CD14-positive monocyte (primary cell): ENCODE results near the gene ALDH2. TPM values are rescaled to one million over a fixed set of nuclear protein-coding genes. Genes with fewer than 3 reads are reported as not detected.

Source experiments
- DNase-seq, 3 donors: peaks; one replicate each; pipeline ENCODE4 v3.0.0-alpha.2; 2011 to 2022
- H2AFZ ChIP-seq: 2 replicates; pipeline ENCODE4 v1.6.0; 2012; ENCODE audit warnings: mild to moderate bottlenecking, low read depth, low read length, inconsistent platforms; ENCODE audit not compliant: insufficient read depth, poor library complexity, severe bottlenecking
- H3K27ac ChIP-seq, 2 donors: 1 replicate in 1 of 2; 2 replicates in 1 of 2; pipeline ENCODE4 v1.5.1; 2012 to 2013; ENCODE audit warnings: low read length in 2 of 2, control low read depth in 1 of 2, inconsistent platforms in 1 of 2, low read depth in 1 of 2, mild to moderate bottlenecking in 1 of 2
- H3K27me3 ChIP-seq, 2 donors: one replicate each; pipeline versions ENCODE4 v1.6.0 to v1.6.1; 2011 to 2013; ENCODE audit warnings: low read length in 2 of 2; ENCODE audit not compliant: control insufficient read depth in 2 of 2, insufficient read depth in 2 of 2
- H3K36me3 ChIP-seq, 2 donors: replicated peaks in 1 of 2; 1 replicate in 1 of 2; 2 replicates in 1 of 2; pipeline versions ENCODE4 v1.5.1 to v1.6.1; 2012 to 2013; ENCODE audit warnings: low read length in 2 of 2, control low read depth in 1 of 2, inconsistent platforms in 1 of 2, mild to moderate bottlenecking in 1 of 2; ENCODE audit not compliant: insufficient read depth in 2 of 2, control insufficient read depth in 1 of 2
- H3K4me1 ChIP-seq, 2 donors: 1 replicate in 1 of 2; 2 replicates in 1 of 2; pipeline versions ENCODE4 v1.5.1 to v1.6.1; 2012 to 2013; ENCODE audit warnings: low read length in 2 of 2, control low read depth in 1 of 2, inconsistent platforms in 1 of 2, mild to moderate bottlenecking in 1 of 2, moderate library complexity in 1 of 2; ENCODE audit not compliant: insufficient read depth in 2 of 2, control insufficient read depth in 1 of 2
- H3K4me2 ChIP-seq: replicated peaks from 2 replicates; pipeline ENCODE3; 2012; ENCODE audit warnings: low read length, moderate library complexity, mild to moderate bottlenecking; ENCODE audit not compliant: poor library complexity, severe bottlenecking; ENCODE audit errors: extremely low read depth
- H3K4me3 ChIP-seq, 3 experiments: fragments of 200-600 bp in 1 of 3; sonication (generic) in 1 of 3; replicated peaks in 1 of 3; 1 replicate in 2 of 3; 2 replicates in 1 of 3; pipeline ENCODE4 v1.5.1; 2011 to 2013; ENCODE audit warnings: low read length in 3 of 3, mild to moderate bottlenecking in 3 of 3, control low read depth in 2 of 3, low read depth in 2 of 3, inconsistent platforms in 1 of 3, moderate library complexity in 1 of 3
- H3K79me2 ChIP-seq: 2 replicates; pipeline ENCODE4 v1.6.0; 2012; ENCODE audit warnings: mild to moderate bottlenecking, control low read depth, inconsistent platforms, low read length, moderate library complexity; ENCODE audit not compliant: insufficient read depth
- H3K9ac ChIP-seq: 2 replicates; pipeline ENCODE4 v1.6.0; 2017; ENCODE audit warnings: low read length, mild to moderate bottlenecking; ENCODE audit not compliant: insufficient read depth, poor library complexity, severe bottlenecking
- H3K9me3 ChIP-seq, 2 donors: replicated peaks in 1 of 2; 1 replicate in 1 of 2; 2 replicates in 1 of 2; pipeline versions ENCODE4 v1.5.1 to v1.6.1; 2012 to 2013; ENCODE audit warnings: low read length in 2 of 2, control low read depth in 1 of 2; ENCODE audit not compliant: control insufficient read depth in 1 of 2, insufficient read depth in 1 of 2
- H4K20me1 ChIP-seq: 2 replicates; pipeline ENCODE4 v1.6.0; 2012; ENCODE audit warnings: mild to moderate bottlenecking, low read length, control low read depth, moderate library complexity; ENCODE audit not compliant: insufficient read depth
- H3K27ac Mint-ChIP-seq, 7 donors: one replicate each; pipeline ENCODE4 v1.8.0; 2020; ENCODE audit warnings: mild to moderate bottlenecking in 7 of 7, mixed read lengths in 7 of 7, moderate library complexity in 6 of 7, inconsistent platforms in 2 of 7
- H3K27me3 Mint-ChIP-seq, 3 donors: one replicate each; pipeline ENCODE4 v1.8.0; 2021 to 2022; ENCODE audit warnings: low read depth in 3 of 3, mild to moderate bottlenecking in 3 of 3, mixed read lengths in 3 of 3, moderate library complexity in 3 of 3, inconsistent platforms in 1 of 3
- H3K36me3 Mint-ChIP-seq, 2 donors: one replicate each; pipeline ENCODE4 v1.8.0; 2020; ENCODE audit warnings: mixed read lengths in 2 of 2, inconsistent platforms in 1 of 2, mild to moderate bottlenecking in 1 of 2
- H3K4me1 Mint-ChIP-seq: one replicate; pipeline ENCODE4 v1.8.0; 2020; ENCODE audit warnings: mild to moderate bottlenecking, mixed read lengths
- H3K4me3 Mint-ChIP-seq, 2 donors: one replicate each; pipeline ENCODE4 v1.8.0; 2020; ENCODE audit warnings: mild to moderate bottlenecking in 2 of 2, mixed read lengths in 2 of 2, moderate library complexity in 1 of 2
- H3K9me3 Mint-ChIP-seq, 7 donors: one replicate each; pipeline ENCODE4 v1.8.0; 2020 to 2022; ENCODE audit warnings: mixed read lengths in 7 of 7, mild to moderate bottlenecking in 6 of 7, moderate library complexity in 6 of 7, inconsistent platforms in 2 of 7
- CTCF ChIP-seq: fragments of 200-600 bp; IDR thresholded peaks from one replicate; pipeline ENCODE4 v1.8.0; 2022; ENCODE audit warnings: antibody characterized with exemption, mild to moderate bottlenecking
- WGBS: methylation state at CpG from one replicate; pipeline ENCODE4 v1.1.5; 2013; ENCODE audit warnings: missing lambda C conversion rate; ENCODE audit not compliant: insufficient coverage; 5-methylcytosine and 5-hydroxymethylcytosine counted together
- intact Hi-C, 2 donors: fragments of 100-400 bp; cut with micrococcal nuclease; formaldehyde crosslinking; loops; one replicate each; pipeline versions ENCODE4 v1.15.0 to v1.15.1; 2023
- polyA plus RNA-seq, 3 donors: library from polyadenylated mRNA; depleted of rRNA in 1 of 3; unstranded in 2 of 3; stranded (reverse) in 1 of 3; fragments of 300-500 nt in 2 of 3; fragments of >200 nt in 1 of 3; fragmentation: Illumina TruSeq in 2 of 3; gene quantifications; 1 replicate in 2 of 3; 2 replicates in 1 of 3; pipeline ENCODE4 v1.2.3, GENCODE V29; 2012 to 2021

The ALDH2 gene
- polyA plus RNA-seq, 3 donors: 272 to 404 (median 384) TPM

GRCh38 chr12:111807232-111807631 is 40.5 kb downstream of the ALDH2 start:
- 90% methylated on average over 5 of the region's 7 CpGs for WGBS
- H3K27ac ChIP-seq: peak overlapping the region in 1 of 2 donors; percentile 45
- no peaks in the 10 kb centered on the region for H3K9me3 ChIP-seq
- Mint-ChIP-seq H3K36me3 (peaks cover 71 to 93% of the 10 kb centered on the region in 2 donors), H3K9me3 (no peaks in the 10 kb centered on the region), H3K27me3 (no peaks in the 10 kb centered on the region), H3K4me1 (no peaks in the 10 kb centered on the region), H3K4me3 (no peak overlapping the region), H3K27ac (peak overlapping the region in 2 of 7 donors; percentile 2 to 53)
- H3K4me1 ChIP-seq: no peaks in the 10 kb centered on the region
- H3K36me3 ChIP-seq: peaks cover 77 to 88% of the 10 kb centered on the region in 2 donors
- no peak overlapping the region for H3K4me3 ChIP-seq
- no peaks in the 10 kb centered on the region for H3K27me3 ChIP-seq
- H3K9ac ChIP-seq: no peak overlapping the region
- no peak overlapping the region for H3K4me2 ChIP-seq
- no peak for TF ChIP-seq CTCF
- no peak for DNase-seq
- no peak overlapping the region for H2AFZ ChIP-seq
- intact Hi-C loops: no loop called here
- H4K20me1 ChIP-seq: peaks cover 16% of the 10 kb centered on the region
- no peaks in the 10 kb centered on the region for H3K79me2 ChIP-seq

- Histone ChIP-seq H3K9ac (no peak overlapping the region), H3K4me3 (no peak overlapping the region), H3K27ac (peak overlapping the region in 1 of 2 donors; percentile 32), H2AFZ (no peak overlapping the region), H3K79me2 (no peaks in the 10 kb centered on the region), H3K36me3 (peaks cover 36 to 38% of the 10 kb centered on the region in 2 donors), H3K4me2 (no peak overlapping the region), H3K27me3 (no peaks in the 10 kb centered on the region), H3K9me3 (no peaks in the 10 kb centered on the region), H3K4me1 (peaks cover 8 to 13% of the 10 kb centered on the region in 2 donors), H4K20me1 (peaks cover 12% of the 10 kb centered on the region)
- no peak overlapping the region for H3K4me3 Mint-ChIP-seq
- H3K9me3 Mint-ChIP-seq: peaks cover 0 to 5% (median 0%) of the 10 kb centered on the region in 7 donors
- H3K27me3 Mint-ChIP-seq: no peaks in the 10 kb centered on the region
- peak; percentile 61 to 78 (median 73) for DNase-seq
- H3K27ac Mint-ChIP-seq: peak overlapping the region in 5 of 7 donors; percentile 1 to 75 (median 65)
- intact Hi-C loops: loop anchor here (2.0 to 10.0 kb wide), 2 partner anchors 58 to 60 kb away; no protein-coding TSS in a partner anchor
- peaks cover 42 to 54% of the 10 kb centered on the region in 2 donors for H3K36me3 Mint-ChIP-seq
- 60% methylated on average over 1 of the region's 13 CpGs for WGBS
- H3K4me1 Mint-ChIP-seq: peaks cover 23% of the 10 kb centered on the region
- TF ChIP-seq CTCF: peak; percentile 80
These were observed 46.4 kb downstream of the ALDH2 start for GRCh38 chr12:111812881-111813741.
